Measurements from ENCODE around the gene NFASC.

The NFASC gene

DNA sequence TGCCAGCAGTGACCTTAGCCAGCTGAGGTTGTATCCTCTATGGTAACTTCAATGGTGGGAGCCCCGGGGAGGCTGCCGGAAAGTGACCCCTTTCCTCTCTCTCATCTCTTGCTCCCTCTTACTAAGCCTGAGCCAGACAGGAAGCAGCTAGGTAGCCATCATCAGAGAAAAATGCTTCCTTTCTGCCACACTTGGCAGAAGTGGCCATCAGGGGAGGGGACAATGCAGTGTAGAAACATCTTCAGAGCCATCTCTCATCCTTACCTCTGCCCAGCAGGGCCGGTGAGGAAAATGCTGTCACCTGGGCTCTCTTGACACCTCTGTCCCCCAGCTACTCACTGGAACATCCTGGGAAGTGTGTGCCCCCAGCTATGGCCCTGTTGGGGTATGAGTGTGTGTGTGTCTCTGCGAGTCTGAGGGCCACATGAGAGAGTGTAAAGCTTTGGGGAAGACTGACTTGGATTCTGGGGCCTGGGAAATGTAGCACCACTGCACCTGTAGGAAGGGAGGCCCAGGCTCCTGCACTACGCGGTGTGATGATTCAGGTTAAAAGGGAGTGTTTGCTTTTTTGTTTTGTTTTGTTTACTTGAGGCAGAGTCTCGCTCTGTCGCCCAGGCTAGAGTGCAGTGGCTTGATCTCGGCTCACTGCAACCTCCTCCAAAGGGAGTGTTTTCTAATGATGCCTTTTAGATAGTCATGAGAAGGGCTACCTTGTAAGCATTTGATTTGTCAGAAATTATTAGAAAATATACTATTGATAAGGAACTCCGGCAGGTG is 123.6 kb downstream of the NFASC start:
- Histone ChIP-seq H3K27me3 (no peaks in the 10 kb centered on the region), H3K27ac (peak overlapping the region; percentile 99), H3K9me3 (no peaks in the 10 kb centered on the region), H3K4me3 (ENCODE audit: low read depth in 1 of 2, low read length in 1 of 2) (no peak overlapping the region), H3K36me3 (no peaks in the 10 kb centered on the region), H3K4me1 (ENCODE audit: control insufficient read depth in 1 of 2, insufficient read depth in 1 of 2, low read depth in 1 of 2, low read length in 1 of 2) (peaks cover 68 to 70% of the 10 kb centered on the region in 2 experiments)
- TF ChIP-seq, protein P1, sequence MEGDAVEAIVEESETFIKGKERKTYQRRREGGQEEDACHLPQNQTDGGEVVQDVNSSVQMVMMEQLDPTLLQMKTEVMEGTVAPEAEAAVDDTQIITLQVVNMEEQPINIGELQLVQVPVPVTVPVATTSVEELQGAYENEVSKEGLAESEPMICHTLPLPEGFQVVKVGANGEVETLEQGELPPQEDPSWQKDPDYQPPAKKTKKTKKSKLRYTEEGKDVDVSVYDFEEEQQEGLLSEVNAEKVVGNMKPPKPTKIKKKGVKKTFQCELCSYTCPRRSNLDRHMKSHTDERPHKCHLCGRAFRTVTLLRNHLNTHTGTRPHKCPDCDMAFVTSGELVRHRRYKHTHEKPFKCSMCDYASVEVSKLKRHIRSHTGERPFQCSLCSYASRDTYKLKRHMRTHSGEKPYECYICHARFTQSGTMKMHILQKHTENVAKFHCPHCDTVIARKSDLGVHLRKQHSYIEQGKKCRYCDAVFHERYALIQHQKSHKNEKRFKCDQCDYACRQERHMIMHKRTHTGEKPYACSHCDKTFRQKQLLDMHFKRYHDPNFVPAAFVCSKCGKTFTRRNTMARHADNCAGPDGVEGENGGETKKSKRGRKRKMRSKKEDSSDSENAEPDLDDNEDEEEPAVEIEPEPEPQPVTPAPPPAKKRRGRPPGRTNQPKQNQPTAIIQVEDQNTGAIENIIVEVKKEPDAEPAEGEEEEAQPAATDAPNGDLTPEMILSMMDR (IDR thresholded peaks at IDR 0.05): no peak

DNA sequence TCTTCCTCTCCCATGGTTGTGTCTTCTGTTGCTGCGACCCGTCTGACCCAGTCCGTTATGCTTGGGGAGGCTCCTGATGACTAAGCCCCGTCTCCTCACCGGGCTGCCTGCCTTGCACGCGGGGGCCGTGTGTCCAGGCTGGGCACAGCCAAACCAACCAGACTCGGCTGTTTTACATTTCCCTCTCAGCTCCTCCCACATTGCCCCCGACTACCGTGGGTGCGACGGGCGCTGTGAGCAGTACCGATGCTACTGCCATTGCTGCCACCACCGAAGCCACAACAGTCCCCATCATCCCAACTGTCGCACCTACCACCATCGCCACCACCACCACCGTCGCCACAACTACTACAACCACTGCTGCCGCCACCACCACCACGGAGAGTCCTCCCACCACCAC is 126.3 kb downstream of the NFASC start:
- Histone ChIP-seq H3K4me3 (ENCODE audit: low read depth in 1 of 2, low read length in 1 of 2) (no peak overlapping the region), H3K9me3 (no peaks in the 10 kb centered on the region), H3K4me1 (ENCODE audit: control insufficient read depth in 1 of 2, insufficient read depth in 1 of 2, low read depth in 1 of 2, low read length in 1 of 2) (peaks cover 47 to 48% of the 10 kb centered on the region in 2 experiments), H3K27ac (no peak overlapping the region), H3K36me3 (no peaks in the 10 kb centered on the region), H3K27me3 (no peaks in the 10 kb centered on the region)
- TF ChIP-seq, protein P1 (IDR thresholded peaks at IDR 0.05): no peak

DNA sequence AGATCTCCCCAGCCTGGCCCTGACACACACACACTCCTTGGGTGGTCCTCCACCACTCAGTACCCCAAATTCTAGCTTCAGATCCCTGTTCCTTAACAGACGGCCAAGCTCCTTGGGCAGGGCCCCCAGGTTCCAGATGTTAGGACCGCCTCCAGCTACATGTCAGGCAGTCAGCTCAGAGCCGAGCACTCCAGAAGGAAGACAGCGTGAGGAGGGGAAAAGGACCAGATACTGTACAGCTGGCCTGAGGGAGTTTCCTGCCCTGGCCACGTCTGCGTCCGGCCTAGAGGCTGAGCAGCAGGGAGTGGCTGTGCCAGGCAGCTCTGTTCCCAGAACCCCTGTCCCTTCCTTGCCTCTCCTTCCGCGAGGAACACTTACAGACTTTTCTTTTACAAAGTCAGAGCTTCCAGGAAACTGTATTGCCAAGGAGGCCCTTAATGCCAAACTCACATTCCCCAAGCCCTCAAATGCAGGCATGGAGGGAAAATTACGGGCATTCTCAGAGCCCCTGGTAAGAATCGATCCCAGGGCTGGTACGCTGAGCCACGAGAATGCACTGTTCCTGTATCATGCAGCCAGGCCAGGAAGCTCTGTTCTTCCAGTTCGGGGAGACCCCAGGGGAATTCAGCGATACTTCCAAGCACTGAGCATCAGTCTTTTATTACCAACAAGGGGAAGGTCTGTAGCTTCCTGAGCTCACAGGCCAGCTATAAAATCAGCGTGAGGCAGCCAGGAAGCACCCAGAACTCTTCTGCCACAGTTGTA is 127.1 kb downstream of the NFASC start:
- Histone ChIP-seq H3K9me3 (no peaks in the 10 kb centered on the region), H3K4me1 (ENCODE audit: control insufficient read depth in 1 of 2, insufficient read depth in 1 of 2, low read depth in 1 of 2, low read length in 1 of 2) (peaks cover 46 to 48% of the 10 kb centered on the region in 2 experiments), H3K36me3 (no peaks in the 10 kb centered on the region), H3K4me3 (ENCODE audit: low read depth in 1 of 2, low read length in 1 of 2) (no peak overlapping the region), H3K27me3 (no peaks in the 10 kb centered on the region), H3K27ac (peak overlapping the region; percentile 79)
- TF ChIP-seq, protein P1 (IDR thresholded peaks at IDR 0.05): no peak

DNA sequence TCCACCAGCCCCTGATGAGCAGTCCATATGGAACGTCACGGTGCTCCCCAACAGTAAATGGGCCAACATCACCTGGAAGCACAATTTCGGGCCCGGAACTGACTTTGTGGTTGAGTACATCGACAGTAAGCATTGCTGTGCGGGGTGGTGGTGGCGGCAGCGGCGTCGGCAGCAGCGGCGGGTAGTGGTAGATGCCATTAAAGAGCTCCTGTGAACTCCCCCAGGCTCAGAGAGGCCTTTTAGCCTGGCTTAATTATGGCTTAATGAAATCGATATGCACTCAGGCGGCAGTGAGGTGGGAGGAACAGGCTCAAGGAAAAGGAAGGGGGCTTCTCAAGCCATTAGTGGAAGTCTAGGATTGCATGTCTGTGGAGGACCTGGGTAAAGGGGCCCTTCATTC is 130.5 kb downstream of the NFASC start:
- TF ChIP-seq, protein P1 (IDR thresholded peaks at IDR 0.05): no peak
- no peaks in the 10 kb centered on the region for H3K36me3 ChIP-seq
- H3K27ac ChIP-seq: no peak overlapping the region
- no peaks in the 10 kb centered on the region for H3K27me3 ChIP-seq
- H3K4me3 ChIP-seq (ENCODE audit: low read depth in 1 of 2, low read length in 1 of 2): no peak overlapping the region
- peaks cover 58 to 63% of the 10 kb centered on the region in 2 experiments for H3K4me1 ChIP-seq (ENCODE audit: control insufficient read depth in 1 of 2, insufficient read depth in 1 of 2, low read depth in 1 of 2, low read length in 1 of 2)
- no peaks in the 10 kb centered on the region for H3K9me3 ChIP-seq

DNA sequence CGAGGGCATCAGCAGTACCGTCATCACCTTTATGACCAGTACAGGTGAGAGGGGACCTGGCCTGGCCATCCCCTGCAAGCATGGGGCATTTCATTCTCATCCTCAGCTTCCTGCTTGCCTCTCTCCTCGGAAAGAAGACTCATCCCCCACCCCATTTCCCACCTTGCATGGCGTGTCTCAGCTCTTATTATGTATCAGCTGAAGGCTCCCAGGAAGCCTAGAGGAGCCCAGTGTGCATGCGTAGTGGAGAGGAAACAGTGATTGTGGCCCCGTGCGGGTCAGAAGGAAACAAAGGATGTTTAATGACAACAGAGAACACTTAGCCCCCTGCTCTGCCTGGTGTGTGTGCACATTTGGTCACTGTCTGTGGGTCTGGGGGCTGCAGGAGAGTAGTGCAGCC is 132.0 kb downstream of the NFASC start:
- TF ChIP-seq, protein P1 (IDR thresholded peaks at IDR 0.05): no peak
- H3K9me3 ChIP-seq: no peaks in the 10 kb centered on the region
- H3K4me1 ChIP-seq (ENCODE audit: control insufficient read depth in 1 of 2, insufficient read depth in 1 of 2, low read depth in 1 of 2, low read length in 1 of 2): peaks cover 71 to 77% of the 10 kb centered on the region in 2 experiments
- H3K4me3 ChIP-seq (ENCODE audit: low read depth in 1 of 2, low read length in 1 of 2): no peak overlapping the region
- H3K36me3 ChIP-seq: no peaks in the 10 kb centered on the region
- no peaks in the 10 kb centered on the region for H3K27me3 ChIP-seq
- peak overlapping the region; percentile 82 for H3K27ac ChIP-seq

Data from neutrophil (primary cell).